Keratinocyte (primary cell): ENCODE measurements around the gene PNLDC1. TPM values are rescaled to one million over a fixed set of nuclear protein-coding genes. Genes with fewer than 3 reads are reported as not detected.
"Not testable (repeated sequence)": the region's sequence is repeated elsewhere in the genome, so short reads cannot be mapped to it uniquely, and the experiment has no call there.

ENCODE experiments used
- DNase-seq: peaks from one replicate; pipeline ENCODE4 v3.0.0-alpha.2; 2011; ENCODE audit warnings: low read depth, missing footprints, low spot score
- FAIRE-seq: peaks from 2 replicates; lab custom pipeline; 2011; peaks lifted over from hg19 to GRCh38; lab: Jason Lieb, UNC
- H2AFZ ChIP-seq: 2 replicates; pipeline ENCODE4 v1.6.0; 2012; ENCODE audit warnings: low read length, control low read depth, inconsistent platforms; ENCODE audit not compliant: control insufficient read depth
- H3K27ac ChIP-seq: 2 replicates; pipeline ENCODE4 v1.5.1; 2011; ENCODE audit warnings: low read length; ENCODE audit not compliant: control insufficient read depth, insufficient read depth
- H3K27me3 ChIP-seq: 3 replicates; pipeline ENCODE4 v1.6.0; 2011; ENCODE audit warnings: low read length; ENCODE audit not compliant: control insufficient read depth, insufficient read depth; ENCODE audit errors: extremely low read depth
- H3K36me3 ChIP-seq, 2 experiments: 2 replicates in 1 of 2; 3 replicates in 1 of 2; pipeline ENCODE4 v1.5.1; 2011; ENCODE audit warnings: low read length in 2 of 2, mild to moderate bottlenecking in 1 of 2; ENCODE audit not compliant: control insufficient read depth in 2 of 2, insufficient read depth in 2 of 2; ENCODE audit errors: extremely low read depth in 1 of 2
- H3K4me1 ChIP-seq: 3 replicates; pipeline ENCODE4 v1.5.1; 2011; ENCODE audit warnings: low read length; ENCODE audit not compliant: control insufficient read depth, insufficient read depth; ENCODE audit errors: extremely low read depth
- H3K4me2 ChIP-seq: 3 replicates; pipeline ENCODE4 v1.6.0; 2011; ENCODE audit warnings: low read depth, low read length; ENCODE audit not compliant: control insufficient read depth, insufficient read depth; ENCODE audit errors: extremely low read depth
- H3K4me3 ChIP-seq, 3 experiments: fragments of 200-600 bp in 1 of 3; sonication (generic) in 1 of 3; 2 replicates in 2 of 3; 3 replicates in 1 of 3; pipeline ENCODE4 v1.5.1; 2011 to 2016; ENCODE audit warnings: low read length in 3 of 3, mild to moderate bottlenecking in 3 of 3, control low read depth in 2 of 3, inconsistent platforms in 1 of 3, low read depth in 1 of 3, mixed read lengths in 1 of 3, mixed run types in 1 of 3, moderate library complexity in 1 of 3; ENCODE audit not compliant: control insufficient read depth in 2 of 3, insufficient read depth in 2 of 3; ENCODE audit errors: extremely low read depth in 1 of 3
- H3K79me2 ChIP-seq: 2 replicates; pipeline ENCODE4 v1.6.0; 2012; ENCODE audit warnings: low read length; ENCODE audit not compliant: control insufficient read depth, insufficient read depth
- H3K9ac ChIP-seq: 3 replicates; pipeline ENCODE4 v1.6.0; 2011; ENCODE audit warnings: low read length; ENCODE audit not compliant: control insufficient read depth, insufficient read depth; ENCODE audit errors: extremely low read depth
- H3K9me1 ChIP-seq: 3 replicates; pipeline ENCODE4 v1.6.0; 2011; ENCODE audit warnings: low read length; ENCODE audit not compliant: control insufficient read depth, insufficient read depth; ENCODE audit errors: extremely low read depth
- H3K9me3 ChIP-seq: 2 replicates; pipeline ENCODE4 v1.5.1; 2012; ENCODE audit warnings: low read depth, low read length; ENCODE audit not compliant: control insufficient read depth
- H4K20me1 ChIP-seq: 3 replicates; pipeline ENCODE4 v1.6.0; 2011; ENCODE audit warnings: low read length; ENCODE audit not compliant: control insufficient read depth, insufficient read depth; ENCODE audit errors: extremely low read depth
- CTCF ChIP-seq, 3 experiments: IDR thresholded peaks in 1 of 3; conservative IDR thresholded peaks in 1 of 3; optimal IDR thresholded peaks in 1 of 3; 2 replicates in 2 of 3; 3 replicates in 1 of 3; pipeline versions ENCODE3 to v1.5.1; 2011; ENCODE audit warnings: low read length in 3 of 3, mild to moderate bottlenecking in 3 of 3, moderate library complexity in 2 of 3, control low read depth in 1 of 3, inconsistent platforms in 1 of 3; ENCODE audit not compliant: insufficient read depth in 2 of 3; ENCODE audit errors: extremely low read depth in 1 of 3
- EZH2 ChIP-seq: IDR thresholded peaks from one replicate; pipeline ENCODE4 v1.6.1; 2012; ENCODE audit warnings: inconsistent platforms, mild to moderate bottlenecking, low read length, moderate library complexity
- dilution Hi-C: fragments of 300-500 bp; cut with MboI; formaldehyde crosslinking; loops from one replicate; pipeline ENCODE4 v1.7.0; 2020; ENCODE audit warnings: low sequenced_read_pairs; ENCODE audit not compliant: extremely low pct_ligation_motif_present
- polyA plus RNA-seq, 5 experiments: library from polyadenylated mRNA; depleted of rRNA in 3 of 5; stranded (reverse) in 3 of 5; stranded (forward) in 1 of 5; unstranded in 1 of 5; fragments of >200 nt; gene quantifications; 1 replicate in 1 of 5; 2 replicates in 3 of 5; 3 replicates in 1 of 5; pipeline versions ENCODE4 v1.2.1 to v1.2.3, GENCODE V29; 2011 to 2012; ENCODE audit warnings: missing spikeins in 2 of 5, low read depth in 1 of 5, low replicate concordance in 1 of 5

PNLDC1 gene
- polyA plus RNA-seq, 1 donor (not counting 4 experiments of a cell fraction or from before 2014, with no cell fraction given), result 0.14 TPM

GRCh38 chr6:159863341-159863740 lies 63.3 kb downstream of the PNLDC1 start:
- H3K4me1 ChIP-seq, H4K20me1 ChIP-seq, H2AFZ ChIP-seq, H3K27ac ChIP-seq, dilution Hi-C loops, H3K4me2 ChIP-seq, H3K36me3 ChIP-seq, H3K9ac ChIP-seq, H3K27me3 ChIP-seq, H3K9me1 ChIP-seq, H3K79me2 ChIP-seq, H3K9me3 ChIP-seq, H3K4me3 ChIP-seq, DNase-seq: not testable (repeated sequence)
- peak; percentile 59 for FAIRE-seq
- TF ChIP-seq CTCF (optimal IDR thresholded peaks at IDR 0.05 in 1 of 3, IDR thresholded peaks at IDR 0.05 in 1 of 3, conservative IDR thresholded peaks at IDR 0.05 in 1 of 3; ENCODE audit: extremely low read depth in 1 of 3, insufficient read depth in 2 of 3, low read length in 3 of 3), result peak; percentile 20 to 50 (median 48)

- H3K9me1 ChIP-seq, result no peaks in the 10 kb centered on the region
- FAIRE-seq, result no peak
- dilution Hi-C loops, result no loop called here
- no peaks in the 10 kb centered on the region for H4K20me1 ChIP-seq
- no peak overlapping the region for H3K4me2 ChIP-seq
- no peak overlapping the region for H3K4me3 ChIP-seq
- no peak overlapping the region for H3K9ac ChIP-seq
- H3K36me3 ChIP-seq, result no peaks in the 10 kb centered on the region
- no peak overlapping the region for H2AFZ ChIP-seq
- H3K27ac ChIP-seq, result no peak overlapping the region
- no peaks in the 10 kb centered on the region for H3K79me2 ChIP-seq
- no peaks in the 10 kb centered on the region for H3K4me1 ChIP-seq
- H3K9me3 ChIP-seq, result no peaks in the 10 kb centered on the region
- DNase-seq, result no peak
- TF ChIP-seq EZH2 (no peak), CTCF (optimal IDR thresholded peaks at IDR 0.05 in 1 of 3, IDR thresholded peaks at IDR 0.05 in 1 of 3, conservative IDR thresholded peaks at IDR 0.05 in 1 of 3; ENCODE audit: extremely low read depth in 1 of 3, insufficient read depth in 2 of 3, low read length in 3 of 3) (no peak)
- no peaks in the 10 kb centered on the region for H3K27me3 ChIP-seq
These were observed 65.3 kb downstream of the PNLDC1 start for GRCh38 chr6:159865226-159865920.
